ENCODE measurements around the gene RELL1.

Gene RELL1

DNA sequence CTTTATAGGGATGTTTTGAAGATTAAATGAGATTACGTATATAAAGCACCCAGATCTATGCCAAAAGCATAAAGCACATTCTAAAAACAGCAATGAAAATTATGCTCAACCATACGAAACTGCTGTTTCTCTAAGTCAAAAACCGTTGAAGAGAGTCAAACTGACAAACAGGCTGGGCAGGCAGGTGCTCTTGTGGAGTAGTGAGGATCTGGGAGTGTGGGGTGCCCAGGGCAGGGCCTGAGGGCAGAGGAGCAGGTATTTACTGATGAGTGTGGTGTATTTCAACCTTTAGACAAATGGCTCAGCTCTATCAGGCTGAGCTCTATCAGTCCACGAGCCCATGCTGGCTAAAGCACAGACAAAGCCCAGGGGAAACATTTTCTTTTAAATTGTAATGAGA is 40.4 kb downstream of the RELL1 start:
- no peak overlapping the region for H3K14ac ChIP-seq (ENCODE audit: low read length in 2 of 2)
- H2BK5ac ChIP-seq (ENCODE audit: low read depth, low read length, poor library complexity, severe bottlenecking): no peak overlapping the region
- H3K4ac ChIP-seq (ENCODE audit: low read depth in 1 of 2, low read length in 2 of 2): no peak overlapping the region
- H2BK12ac ChIP-seq (ENCODE audit: low read length in 2 of 2): no peak overlapping the region
- no peak overlapping the region for H2AFZ ChIP-seq (ENCODE audit: low read depth, low read length)
- peaks cover 5 to 14% of the 10 kb centered on the region in 2 experiments for H3K36me3 ChIP-seq (ENCODE audit: control insufficient read depth in 1 of 2, insufficient read depth in 2 of 2, low read depth in 1 of 2, low read length in 2 of 2)
- no peak overlapping the region for H3K18ac ChIP-seq (ENCODE audit: low read depth in 1 of 2, low read length in 2 of 2)
- no peak overlapping the region for H3K9ac ChIP-seq (ENCODE audit: low read length)
- H3K4me1 ChIP-seq (ENCODE audit: control insufficient read depth, insufficient read depth, low read depth, low read length): peaks cover 5% of the 10 kb centered on the region
- WGBS: 94% methylated on average over 3 of the region's 4 CpGs
- no peaks in the 10 kb centered on the region for H3K27me3 ChIP-seq (ENCODE audit: control insufficient read depth in 1 of 2, insufficient read depth in 1 of 2, low read length in 2 of 2)
- no peak for DNase-seq
- peaks cover 22% of the 10 kb centered on the region for H3K79me1 ChIP-seq (replicated peaks; ENCODE audit: low read length, poor library complexity, severe bottlenecking)
- no peak overlapping the region for H2AK5ac ChIP-seq (ENCODE audit: low read length, severe bottlenecking)
- no peak overlapping the region for H4K91ac ChIP-seq (ENCODE audit: low read length)
- H3K4me2 ChIP-seq (ENCODE audit: low read length, poor library complexity, severe bottlenecking): no peak overlapping the region
- H4K8ac ChIP-seq (ENCODE audit: low read length): no peak overlapping the region
- H2BK15ac ChIP-seq (ENCODE audit: low read depth, poor library complexity, severe bottlenecking): no peak overlapping the region
- H3K9me3 ChIP-seq (ENCODE audit: control insufficient read depth, low read length): no peaks in the 10 kb centered on the region
- no peak overlapping the region for H3K23ac ChIP-seq (ENCODE audit: low read length in 2 of 2)
- no peak overlapping the region for H3K4me3 ChIP-seq (ENCODE audit: insufficient read depth in 1 of 2, low read depth in 1 of 2, low read length in 2 of 2)
- no peak overlapping the region for H2BK120ac ChIP-seq (ENCODE audit: low read depth, low read length)
- H3K27ac ChIP-seq (ENCODE audit: low read length, poor library complexity, severe bottlenecking): no peak overlapping the region

DNA sequence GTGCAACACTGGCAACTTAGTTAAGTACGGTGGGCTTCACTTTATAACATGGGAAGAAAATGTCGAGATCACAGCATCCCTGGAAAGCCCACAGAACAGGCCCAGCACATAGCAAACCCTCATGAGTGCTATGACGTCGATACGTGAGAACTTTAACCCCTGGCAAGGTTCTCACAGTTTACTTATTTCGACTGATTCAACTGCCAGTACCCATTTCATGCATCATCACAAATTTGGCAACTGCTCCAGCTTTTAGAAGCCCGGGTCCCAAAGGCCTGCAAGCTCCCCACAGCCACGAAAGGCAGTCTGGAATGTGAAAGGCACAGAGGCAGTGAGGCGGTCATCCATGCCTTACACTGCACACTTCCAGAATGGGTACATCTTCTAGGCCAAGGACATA is 41.2 kb downstream of the RELL1 start:
- Histone ChIP-seq H3K27me3 (ENCODE audit: control insufficient read depth in 1 of 2, insufficient read depth in 1 of 2, low read length in 2 of 2) (no peaks in the 10 kb centered on the region), H3K18ac (ENCODE audit: low read depth in 1 of 2, low read length in 2 of 2) (no peak overlapping the region), H3K9me3 (ENCODE audit: control insufficient read depth, low read length) (no peaks in the 10 kb centered on the region), H3K4me1 (ENCODE audit: control insufficient read depth, insufficient read depth, low read depth, low read length) (peaks cover 5% of the 10 kb centered on the region), H3K4me3 (ENCODE audit: insufficient read depth in 1 of 2, low read depth in 1 of 2, low read length in 2 of 2) (no peak overlapping the region), H2BK5ac (ENCODE audit: low read depth, low read length, poor library complexity, severe bottlenecking) (no peak overlapping the region), H3K27ac (ENCODE audit: low read length, poor library complexity, severe bottlenecking) (no peak overlapping the region), H3K36me3 (ENCODE audit: control insufficient read depth in 1 of 2, insufficient read depth in 2 of 2, low read depth in 1 of 2, low read length in 2 of 2) (peaks cover 5 to 14% of the 10 kb centered on the region in 2 experiments), H3K4me2 (ENCODE audit: low read length, poor library complexity, severe bottlenecking) (no peak overlapping the region), H2BK15ac (ENCODE audit: low read depth, poor library complexity, severe bottlenecking) (no peak overlapping the region), H2AK5ac (ENCODE audit: low read length, severe bottlenecking) (no peak overlapping the region), H3K9ac (ENCODE audit: low read length) (no peak overlapping the region), H4K8ac (ENCODE audit: low read length) (no peak overlapping the region), H4K91ac (ENCODE audit: low read length) (no peak overlapping the region), H3K14ac (ENCODE audit: low read length in 2 of 2) (no peak overlapping the region), H2BK120ac (ENCODE audit: low read depth, low read length) (no peak overlapping the region), H3K79me1 (replicated peaks; ENCODE audit: low read length, poor library complexity, severe bottlenecking) (peaks cover 19% of the 10 kb centered on the region), H3K4ac (ENCODE audit: low read depth in 1 of 2, low read length in 2 of 2) (no peak overlapping the region), H3K23ac (ENCODE audit: low read length in 2 of 2) (peak overlapping the region in 1 of 2 experiments; percentile 8), H2BK12ac (ENCODE audit: low read length in 2 of 2) (no peak overlapping the region), H2AFZ (ENCODE audit: low read depth, low read length) (no peak overlapping the region)
- DNase-seq: no peak
- WGBS: 84% methylated on average over 9 of the region's 9 CpGs

DNA sequence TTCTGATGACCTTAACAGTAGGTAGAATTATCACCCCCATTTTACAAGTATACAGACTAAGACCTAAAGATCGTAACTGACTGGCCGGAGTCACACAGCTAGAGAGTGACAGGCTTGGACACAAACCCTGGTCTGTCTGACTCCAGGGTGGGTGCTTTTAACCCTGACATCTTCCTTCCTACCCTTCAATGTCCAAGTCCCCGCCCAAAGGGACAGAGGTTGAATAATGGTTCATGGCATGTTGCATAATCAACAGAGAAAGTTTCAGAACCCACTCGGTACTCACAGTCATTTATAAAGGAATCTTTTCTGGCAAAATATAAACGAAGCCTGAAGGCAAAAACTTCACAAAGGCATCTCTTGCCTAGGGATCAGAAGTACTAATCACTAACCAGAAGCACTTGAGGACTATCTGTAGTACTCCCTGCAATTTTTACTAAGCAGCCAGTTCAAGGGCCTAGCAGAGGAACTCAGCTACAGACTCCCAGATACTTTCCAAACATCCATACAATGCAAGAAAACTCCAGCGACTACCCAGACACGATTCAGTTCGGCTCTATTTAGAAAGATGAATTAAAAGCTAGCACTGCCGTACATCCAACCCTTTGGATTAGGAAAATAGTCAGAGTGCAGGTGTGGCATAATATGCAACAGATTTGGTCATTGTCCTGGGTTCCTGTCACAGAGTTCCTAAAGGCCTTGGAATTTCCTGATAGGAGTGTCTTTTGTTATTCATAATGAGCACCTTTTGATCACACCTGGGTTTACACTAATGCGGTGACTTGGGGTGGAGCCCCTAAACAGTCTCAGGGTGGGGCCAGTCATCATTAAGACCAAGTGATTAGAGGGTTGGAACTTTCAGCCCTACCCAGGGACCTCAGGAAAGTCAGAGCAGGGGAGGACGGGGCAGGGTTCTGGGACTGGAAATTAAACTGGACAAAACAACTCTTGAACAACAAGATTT is 44.0 kb downstream of the RELL1 start:
- no peak overlapping the region for H3K4me2 ChIP-seq (ENCODE audit: low read length, poor library complexity, severe bottlenecking)
- H3K23ac ChIP-seq (ENCODE audit: low read length in 2 of 2): no peak overlapping the region
- H3K14ac ChIP-seq (ENCODE audit: low read length in 2 of 2): no peak overlapping the region
- no peak overlapping the region for H2BK12ac ChIP-seq (ENCODE audit: low read length in 2 of 2)
- no peaks in the 10 kb centered on the region for H3K27me3 ChIP-seq (ENCODE audit: control insufficient read depth in 1 of 2, insufficient read depth in 1 of 2, low read length in 2 of 2)
- peaks cover 19% of the 10 kb centered on the region for H3K79me1 ChIP-seq (replicated peaks; ENCODE audit: low read length, poor library complexity, severe bottlenecking)
- H2BK15ac ChIP-seq (ENCODE audit: low read depth, poor library complexity, severe bottlenecking): no peak overlapping the region
- H3K4me1 ChIP-seq (ENCODE audit: control insufficient read depth, insufficient read depth, low read depth, low read length): no peaks in the 10 kb centered on the region
- no peak overlapping the region for H3K18ac ChIP-seq (ENCODE audit: low read depth in 1 of 2, low read length in 2 of 2)
- H4K91ac ChIP-seq (ENCODE audit: low read length): no peak overlapping the region
- no peak overlapping the region for H3K4me3 ChIP-seq (ENCODE audit: insufficient read depth in 1 of 2, low read depth in 1 of 2, low read length in 2 of 2)
- H4K8ac ChIP-seq (ENCODE audit: low read length): no peak overlapping the region
- no peak for DNase-seq
- WGBS: 73% methylated on average over 11 of the region's 11 CpGs
- H3K27ac ChIP-seq (ENCODE audit: low read length, poor library complexity, severe bottlenecking): no peak overlapping the region
- no peak overlapping the region for H3K9ac ChIP-seq (ENCODE audit: low read length)
- no peak overlapping the region for H2AK5ac ChIP-seq (ENCODE audit: low read length, severe bottlenecking)
- H2BK120ac ChIP-seq (ENCODE audit: low read depth, low read length): no peak overlapping the region
- H3K9me3 ChIP-seq (ENCODE audit: control insufficient read depth, low read length): no peaks in the 10 kb centered on the region
- H2AFZ ChIP-seq (ENCODE audit: low read depth, low read length): no peak overlapping the region
- no peak overlapping the region for H2BK5ac ChIP-seq (ENCODE audit: low read depth, low read length, poor library complexity, severe bottlenecking)
- no peak overlapping the region for H3K4ac ChIP-seq (ENCODE audit: low read depth in 1 of 2, low read length in 2 of 2)
- peaks cover 12 to 20% of the 10 kb centered on the region in 2 experiments for H3K36me3 ChIP-seq (ENCODE audit: control insufficient read depth in 1 of 2, insufficient read depth in 2 of 2, low read depth in 1 of 2, low read length in 2 of 2)

DNA sequence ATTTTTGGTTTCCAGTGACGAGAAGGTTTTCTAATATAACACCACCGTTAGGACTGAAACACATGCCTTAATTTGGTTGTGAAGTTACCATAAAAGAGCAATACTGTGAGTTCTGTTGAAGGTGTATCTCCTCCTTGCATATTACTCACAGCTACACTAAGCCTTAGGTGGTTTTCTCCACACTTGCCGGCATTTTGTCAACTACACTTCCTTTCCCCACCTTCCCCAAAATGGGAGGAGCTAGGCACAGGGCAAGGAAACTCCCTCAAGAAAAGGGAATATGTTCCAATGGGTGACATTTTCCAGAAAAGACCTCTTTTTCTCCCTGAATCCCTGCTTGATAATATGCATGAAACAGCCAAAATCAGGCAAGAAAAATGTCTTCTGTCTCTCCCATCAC is 44.8 kb downstream of the RELL1 start:
- no peak overlapping the region for H3K4me2 ChIP-seq (ENCODE audit: low read length, poor library complexity, severe bottlenecking)
- H3K27ac ChIP-seq (ENCODE audit: low read length, poor library complexity, severe bottlenecking): no peak overlapping the region
- no peak overlapping the region for H2AK5ac ChIP-seq (ENCODE audit: low read length, severe bottlenecking)
- DNase-seq: no peak
- no peak overlapping the region for H3K4ac ChIP-seq (ENCODE audit: low read depth in 1 of 2, low read length in 2 of 2)
- no peak overlapping the region for H2AFZ ChIP-seq (ENCODE audit: low read depth, low read length)
- H3K23ac ChIP-seq (ENCODE audit: low read length in 2 of 2): no peak overlapping the region
- H3K9me3 ChIP-seq (ENCODE audit: control insufficient read depth, low read length): no peaks in the 10 kb centered on the region
- no peaks in the 10 kb centered on the region for H3K27me3 ChIP-seq (ENCODE audit: control insufficient read depth in 1 of 2, insufficient read depth in 1 of 2, low read length in 2 of 2)
- H2BK5ac ChIP-seq (ENCODE audit: low read depth, low read length, poor library complexity, severe bottlenecking): no peak overlapping the region
- H3K14ac ChIP-seq (ENCODE audit: low read length in 2 of 2): no peak overlapping the region
- no peak overlapping the region for H4K91ac ChIP-seq (ENCODE audit: low read length)
- peaks cover 19% of the 10 kb centered on the region for H3K79me1 ChIP-seq (replicated peaks; ENCODE audit: low read length, poor library complexity, severe bottlenecking)
- no peak overlapping the region for H2BK15ac ChIP-seq (ENCODE audit: low read depth, poor library complexity, severe bottlenecking)
- no peak overlapping the region for H3K9ac ChIP-seq (ENCODE audit: low read length)
- WGBS: 88% methylated on average over 1 of the region's 3 CpGs
- no peak overlapping the region for H2BK120ac ChIP-seq (ENCODE audit: low read depth, low read length)
- H4K8ac ChIP-seq (ENCODE audit: low read length): no peak overlapping the region
- H2BK12ac ChIP-seq (ENCODE audit: low read length in 2 of 2): no peak overlapping the region
- peaks cover 15 to 17% of the 10 kb centered on the region in 2 experiments for H3K36me3 ChIP-seq (ENCODE audit: control insufficient read depth in 1 of 2, insufficient read depth in 2 of 2, low read depth in 1 of 2, low read length in 2 of 2)
- no peak overlapping the region for H3K18ac ChIP-seq (ENCODE audit: low read depth in 1 of 2, low read length in 2 of 2)
- H3K4me3 ChIP-seq (ENCODE audit: insufficient read depth in 1 of 2, low read depth in 1 of 2, low read length in 2 of 2): no peak overlapping the region
- H3K4me1 ChIP-seq (ENCODE audit: control insufficient read depth, insufficient read depth, low read depth, low read length): no peaks in the 10 kb centered on the region
